Hepatocyte (in vitro differentiated cells): Measurements from ENCODE around the gene SLC9A3. TPM values are rescaled to one million over a fixed set of nuclear protein-coding genes. Genes with fewer than 3 reads are reported as not detected.

Source experiments
- DNase-seq: peaks from one replicate; pipeline ENCODE4 v3.0.0-alpha.2; 2016; ENCODE audit warnings: low spot score
- H2AFZ ChIP-seq: fragments of 200-600 bp; sonication (generic); 2 replicates; pipeline ENCODE4 v1.6.0; 2016; ENCODE audit warnings: antibody characterized with exemption, mild to moderate bottlenecking
- H3K27ac ChIP-seq: fragments of 200-600 bp; sonication (generic); 2 replicates; pipeline ENCODE4 v1.5.1; 2016; ENCODE audit warnings: mild to moderate bottlenecking
- H3K27me3 ChIP-seq: fragments of 200-600 bp; sonication (generic); 2 replicates; pipeline ENCODE4 v1.6.1; 2016
- H3K36me3 ChIP-seq: fragments of 200-600 bp; sonication (generic); replicated peaks from 2 replicates; pipeline ENCODE4 v1.5.1; 2016; ENCODE audit warnings: low read depth; ENCODE audit not compliant: insufficient read depth
- H3K4me1 ChIP-seq: fragments of 200-600 bp; sonication (generic); 2 replicates; pipeline ENCODE4 v1.5.1; 2016; ENCODE audit warnings: mild to moderate bottlenecking, moderate library complexity; ENCODE audit not compliant: insufficient read depth
- H3K4me2 ChIP-seq: fragments of 200-600 bp; sonication (generic); 2 replicates; pipeline ENCODE4 v1.6.0; 2016
- H3K4me3 ChIP-seq: fragments of 200-600 bp; sonication (generic); 2 replicates; pipeline ENCODE4 v1.5.1; 2016; ENCODE audit warnings: mild to moderate bottlenecking
- H3K79me2 ChIP-seq: fragments of 200-600 bp; sonication (generic); 2 replicates; pipeline ENCODE4 v1.6.0; 2017; ENCODE audit warnings: mild to moderate bottlenecking
- H3K9me2 ChIP-seq: fragments of 200-600 bp; sonication (generic); replicated peaks from 2 replicates; pipeline ENCODE4 v1.6.0; 2017; ENCODE audit warnings: mild to moderate bottlenecking; ENCODE audit not compliant: insufficient read depth
- H3K9me3 ChIP-seq: fragments of 200-600 bp; sonication (generic); 2 replicates; pipeline ENCODE4 v1.5.1; 2016; ENCODE audit warnings: low read depth, mild to moderate bottlenecking
- H4K20me1 ChIP-seq: fragments of 200-600 bp; sonication (generic); 2 replicates; pipeline ENCODE4 v1.6.0; 2016; ENCODE audit warnings: mild to moderate bottlenecking; ENCODE audit not compliant: insufficient read depth, poor library complexity, severe bottlenecking
- CTCF ChIP-seq: fragments of 200-600 bp; sonication (generic); IDR thresholded peaks from 2 replicates; pipeline ENCODE4 v1.5.1; 2016; ENCODE audit warnings: antibody characterized with exemption, mild to moderate bottlenecking; ENCODE audit not compliant: poor library complexity
- EZH2 ChIP-seq: fragments of 200-600 bp; sonication (generic); IDR thresholded peaks from 2 replicates; pipeline ENCODE4 v1.6.1; 2016; ENCODE audit warnings: antibody characterized with exemption, mild to moderate bottlenecking, borderline replicate concordance
- EZH2phosphoT487 ChIP-seq: fragments of 200-600 bp; sonication (generic); IDR thresholded peaks from one replicate; pipeline ENCODE4 v1.6.1; 2018; ENCODE audit warnings: antibody characterized with exemption, mild to moderate bottlenecking, low read depth, moderate library complexity; ENCODE audit not compliant: unreplicated experiment, severe bottlenecking
- WGBS: methylation state at CpG from one replicate; pipeline ENCODE4 v1.1.6; 2016; ENCODE audit warnings: low lambda C conversion rate; ENCODE audit errors: missing lambda C conversion rate; 5-methylcytosine and 5-hydroxymethylcytosine counted together
- polyA plus RNA-seq: library from polyadenylated mRNA; unstranded; fragments of >200 nt; fragmentation: Nextera tagmentation; extraction: Ambion mirVana; gene quantifications from 2 replicates; pipeline ENCODE4 v1.2.1, GENCODE V29; 2016
- total RNA-seq: library from RNA; depleted of rRNA; stranded (reverse); fragments of >200 nt; gene quantifications from 2 replicates; pipeline ENCODE4 v1.2.3, GENCODE V29; 2014

The SLC9A3 gene
- total and polyA plus RNA-seq, 2 experiments from 2014 or later, result 4.8 to 7.4 TPM

GRCh38 chr5:464446-464842, 59.8 kb downstream of the SLC9A3 start:
- Histone ChIP-seq H3K4me3 (no peak overlapping the region), H3K27ac (no peak overlapping the region), H3K9me3 (no peaks in the 10 kb centered on the region), H4K20me1 (no peaks in the 10 kb centered on the region), H3K27me3 (no peaks in the 10 kb centered on the region), H3K4me1 (no peaks in the 10 kb centered on the region), H3K9me2 (no peaks in the 10 kb centered on the region), H3K4me2 (no peak overlapping the region), H3K79me2 (peaks cover 2% of the 10 kb centered on the region), H3K36me3 (peaks cover 4% of the 10 kb centered on the region), H2AFZ (no peak overlapping the region)
- WGBS, result 94% methylated on average over 18 of the region's 19 CpGs
- no peak for DNase-seq
- TF ChIP-seq EZH2phosphoT487 (no peak), EZH2 (no peak), CTCF (no peak)

- Histone ChIP-seq H3K36me3 (peaks cover 4% of the 10 kb centered on the region), H3K27ac (no peak overlapping the region)
Observed at GRCh38 chr5:463952-464351, 60.3 kb downstream of the SLC9A3 start.

GRCh38 chr5:463301-463700, 60.9 kb downstream of the SLC9A3 start:
- 88% methylated on average over 7 of the region's 7 CpGs for WGBS

More at GRCh38 chr5:463952-464351, 60.3 kb downstream of the SLC9A3 start:
- Histone ChIP-seq H3K27me3 (no peaks in the 10 kb centered on the region), H2AFZ (no peak overlapping the region), H4K20me1 (no peaks in the 10 kb centered on the region), H3K79me2 (peaks cover 3% of the 10 kb centered on the region), H3K9me2 (no peaks in the 10 kb centered on the region), H3K4me3 (no peak overlapping the region), H3K4me1 (no peaks in the 10 kb centered on the region), H3K9me3 (no peaks in the 10 kb centered on the region), H3K4me2 (no peak overlapping the region)
- no peak for DNase-seq
- 93% methylated on average over 18 of the region's 18 CpGs for WGBS
- TF ChIP-seq EZH2, result no peak
- TF ChIP-seq EZH2phosphoT487, result no peak
- TF ChIP-seq CTCF, result no peak

More at GRCh38 chr5:463301-463700, 60.9 kb downstream of the SLC9A3 start:
- Histone ChIP-seq H3K9me2 (no peaks in the 10 kb centered on the region), H3K27me3 (no peaks in the 10 kb centered on the region), H3K4me2 (no peak overlapping the region), H3K36me3 (peaks cover 4% of the 10 kb centered on the region), H3K27ac (no peak overlapping the region), H3K4me3 (no peak overlapping the region), H3K9me3 (no peaks in the 10 kb centered on the region), H3K4me1 (no peaks in the 10 kb centered on the region), H3K79me2 (peaks cover 3% of the 10 kb centered on the region), H2AFZ (no peak overlapping the region), H4K20me1 (no peaks in the 10 kb centered on the region)
- DNase-seq, result no peak
- TF ChIP-seq EZH2phosphoT487, result no peak
- no peak for TF ChIP-seq CTCF
- TF ChIP-seq EZH2, result no peak
